Endothelial cell of umbilical vein (primary cell): ENCODE results near the gene MECP2. TPM values are rescaled to one million over a fixed set of nuclear protein-coding genes. Genes with fewer than 3 reads are reported as not detected.

ENCODE experiments used
- BruUV-seq: library from RNA; stranded (reverse); fragments of 400-500 nt; replicated peaks from 2 replicates; lab custom pipeline; 2021; lab: Mats Ljungman, UMichigan
- CTCF ChIA-PET: fragments of 300-600, 350-600 bp; sonication (Branson Sonifier 250); formaldehyde crosslinking; loops from one replicate; lab custom pipeline; 2021; ENCODE audit warnings: antibody characterized with exemption, inconsistent platforms; lab: Charles Lee
- POLR2A ChIA-PET: fragments of 300-600, 350-600 bp; sonication (Branson Sonifier 250); formaldehyde crosslinking; loops from one replicate; lab custom pipeline; 2021; ENCODE audit warnings: antibody characterized with exemption, inconsistent platforms; lab: Charles Lee
- DNase-seq: peaks from one replicate; pipeline ENCODE4 v3.0.0-alpha.2; 2011; ENCODE audit warnings: low read depth, low spot score
- FAIRE-seq: peaks from 2 replicates; lab custom pipeline; 2011; peaks lifted over from hg19 to GRCh38; lab: Jason Lieb, UNC
- H2AFZ ChIP-seq: 2 replicates; pipeline ENCODE4 v1.6.0; 2012; ENCODE audit warnings: low read depth, low read length, control low read depth, inconsistent platforms
- H3K27ac ChIP-seq: 2 replicates; pipeline ENCODE4 v1.5.1; 2011; ENCODE audit warnings: low read depth, mild to moderate bottlenecking, control low read depth, low read length, moderate library complexity; ENCODE audit not compliant: insufficient read depth
- H3K27me3 ChIP-seq, 2 experiments: 2 replicates each; pipeline versions ENCODE4 v1.6.0 to v1.6.1; 2011; ENCODE audit warnings: low read length in 2 of 2, mixed read lengths in 1 of 2; ENCODE audit not compliant: control insufficient read depth in 2 of 2, insufficient read depth in 2 of 2
- H3K36me3 ChIP-seq, 2 experiments: 2 replicates in 1 of 2; 3 replicates in 1 of 2; pipeline ENCODE4 v1.5.1; 2011; ENCODE audit warnings: low read length in 2 of 2, mild to moderate bottlenecking in 1 of 2, moderate library complexity in 1 of 2; ENCODE audit not compliant: control insufficient read depth in 2 of 2, insufficient read depth in 2 of 2; ENCODE audit errors: extremely low read depth in 1 of 2
- H3K4me1 ChIP-seq: 3 replicates; pipeline ENCODE4 v1.5.1; 2011; ENCODE audit warnings: mild to moderate bottlenecking, low read length; ENCODE audit not compliant: control insufficient read depth, insufficient read depth; ENCODE audit errors: extremely low read depth
- H3K4me2 ChIP-seq: 2 replicates; pipeline ENCODE4 v1.6.1; 2011; ENCODE audit warnings: low read length, control low read depth, mixed read lengths; ENCODE audit not compliant: insufficient read depth
- H3K4me3 ChIP-seq, 3 experiments: fragments of 200-600 bp in 1 of 3; sonication (generic), shearing (Covaris generic) in 1 of 3; replicated peaks in 1 of 3; 2 replicates each; pipeline ENCODE4 v1.5.1; 2011 to 2016; ENCODE audit warnings: control low read depth in 3 of 3, low read length in 3 of 3, mild to moderate bottlenecking in 2 of 3, inconsistent platforms in 1 of 3, low read depth in 1 of 3, moderate library complexity in 1 of 3; ENCODE audit not compliant: insufficient read depth in 1 of 3
- H3K79me2 ChIP-seq: 2 replicates; pipeline ENCODE4 v1.6.0; 2012; ENCODE audit warnings: low read length, inconsistent platforms; ENCODE audit not compliant: control insufficient read depth, insufficient read depth
- H3K9ac ChIP-seq: replicated peaks from 2 replicates; pipeline ENCODE3; 2011; ENCODE audit warnings: low read length, control low read depth; ENCODE audit not compliant: insufficient read depth; ENCODE audit errors: extremely low read depth
- H3K9me1 ChIP-seq: replicated peaks from 3 replicates; pipeline ENCODE4 v1.6.0; 2011; ENCODE audit warnings: mild to moderate bottlenecking, low read length; ENCODE audit not compliant: control insufficient read depth, insufficient read depth; ENCODE audit errors: extremely low read depth
- H3K9me3 ChIP-seq: replicated peaks from 2 replicates; pipeline ENCODE4 v1.5.1; 2012; ENCODE audit warnings: low read length, inconsistent platforms; ENCODE audit not compliant: control insufficient read depth, insufficient read depth
- H4K20me1 ChIP-seq: replicated peaks from 2 replicates; pipeline ENCODE3; 2011; ENCODE audit warnings: mild to moderate bottlenecking, low read length; ENCODE audit not compliant: control insufficient read depth, insufficient read depth; ENCODE audit errors: extremely low read depth
- EZH2 ChIP-seq: IDR thresholded peaks from 2 replicates; pipeline ENCODE4 v1.6.1; 2012; ENCODE audit warnings: borderline replicate concordance, low read depth, mild to moderate bottlenecking, moderate library complexity, low read length, inconsistent platforms; ENCODE audit not compliant: severe bottlenecking
- FOS ChIP-seq: IDR thresholded peaks from 2 replicates; pipeline ENCODE4 v1.6.1; 2011; ENCODE audit warnings: mild to moderate bottlenecking, low read length, moderate library complexity, borderline replicate concordance; ENCODE audit not compliant: insufficient read depth
- GATA2 ChIP-seq: IDR thresholded peaks from 2 replicates; pipeline ENCODE4 v1.7.0; 2011; ENCODE audit warnings: low read depth, mild to moderate bottlenecking, moderate library complexity, mixed read lengths, low read length; ENCODE audit not compliant: insufficient read length, insufficient read depth
- JUN ChIP-seq: IDR thresholded peaks from 2 replicates; pipeline ENCODE4 v1.6.1; 2011; ENCODE audit warnings: borderline replicate concordance, low read depth; ENCODE audit not compliant: insufficient read length, insufficient read depth
- MYC ChIP-seq: IDR thresholded peaks from one replicate; pipeline ENCODE4 v1.6.1; 2011; ENCODE audit warnings: mild to moderate bottlenecking, low read depth, low read length
- POLR2A ChIP-seq: IDR thresholded peaks from 2 replicates; pipeline ENCODE4 v1.6.1; 2012; ENCODE audit warnings: low read depth, mild to moderate bottlenecking, control low read depth, low read length
- POLR2AphosphoS5 ChIP-seq: IDR thresholded peaks from 2 replicates; pipeline ENCODE4 v1.6.1; 2012; ENCODE audit warnings: low read depth, mild to moderate bottlenecking, control low read depth, low read length, moderate library complexity; ENCODE audit not compliant: insufficient read depth
- dilution Hi-C: fragments of 300-500 bp; cut with MboI; formaldehyde crosslinking; loops from one replicate; pipeline ENCODE4 v1.15.0; 2019; ENCODE audit warnings: low sequenced_read_pairs; ENCODE audit not compliant: extremely low pct_ligation_motif_present
- intact Hi-C: fragments of 100-400 bp; cut with micrococcal nuclease; formaldehyde crosslinking; loops from one replicate; pipeline ENCODE4 v1.10.0; 2022
- polyA plus RNA-seq, 4 experiments: library from polyadenylated mRNA; depleted of rRNA in 3 of 4; stranded (reverse) in 3 of 4; unstranded in 1 of 4; fragments of >200 nt; gene quantifications; 2 replicates each; pipeline versions ENCODE4 v1.2.1 to v1.2.3, GENCODE V29; 2011 to 2012; ENCODE audit warnings: missing spikeins in 1 of 4
- total RNA-seq: library from RNA; stranded (reverse); gene quantifications from 2 replicates; pipeline ENCODE4 v1.2.3, GENCODE V29; 2021
- TF ChIP-seq, protein P1 (sequence below): IDR thresholded peaks from 2 replicates; pipeline ENCODE4 v1.6.1; 2011; ENCODE audit not compliant: insufficient read depth, insufficient read length
- TF ChIP-seq, protein P2 (sequence below), 2 donors: IDR thresholded peaks; 1 replicate in 1 of 2; 2 replicates in 1 of 2; pipeline ENCODE4 v1.5.1; 2011; ENCODE audit warnings: low read length in 2 of 2, mild to moderate bottlenecking in 2 of 2, moderate library complexity in 2 of 2, control low read depth in 1 of 2, inconsistent platforms in 1 of 2, low read depth in 1 of 2; ENCODE audit not compliant: insufficient read depth in 1 of 2; ENCODE audit errors: extremely low read depth in 1 of 2

Gene MECP2
- total and polyA plus RNA-seq, 2 donors (not counting 3 experiments of a cell fraction or from before 2014, with no cell fraction given) = 9.0 to 45.3 TPM

GRCh38 chrX:154092371-154092770, 5.1 kb downstream of the MECP2 start:
- Histone ChIP-seq H3K79me2 (peaks cover 76% of the 10 kb centered on the region), H3K9ac (no peak overlapping the region), H3K4me2 (no peak overlapping the region), H3K9me3 (no peaks in the 10 kb centered on the region), H4K20me1 (peaks cover 5% of the 10 kb centered on the region), H3K27me3 (no peaks in the 10 kb centered on the region), H2AFZ (no peak overlapping the region), H3K4me1 (peaks cover 24% of the 10 kb centered on the region), H3K36me3 (peaks cover 0 to 2% of the 10 kb centered on the region in 2 experiments), H3K9me1 (no peaks in the 10 kb centered on the region), H3K4me3 (no peak overlapping the region), H3K27ac (no peak overlapping the region)
- no TSS peak for BruUV-seq
- intact Hi-C loops (no loop called here), dilution Hi-C loops (no loop called here)
- no peak for DNase-seq
- ChIA-PET POLR2A (interaction anchor here (0.6 to 0.9 kb wide), 2 partner anchors 9 to 163 kb away, joined by 3 to 7 read pairs; no protein-coding TSS in a partner anchor), CTCF (interaction anchor here (1.2 kb wide), 1 partner anchor 79 kb away, joined by 4 read pairs; no protein-coding TSS in a partner anchor)
- no peak for TF ChIP-seq POLR2AphosphoS5
- no peak for TF ChIP-seq JUN
- TF ChIP-seq, protein P1, sequence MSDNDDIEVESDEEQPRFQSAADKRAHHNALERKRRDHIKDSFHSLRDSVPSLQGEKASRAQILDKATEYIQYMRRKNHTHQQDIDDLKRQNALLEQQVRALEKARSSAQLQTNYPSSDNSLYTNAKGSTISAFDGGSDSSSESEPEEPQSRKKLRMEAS = no peak
- no peak for TF ChIP-seq FOS
- no peak for TF ChIP-seq MYC
- no peak for TF ChIP-seq EZH2
- TF ChIP-seq POLR2A = no peak
- TF ChIP-seq, protein P2, sequence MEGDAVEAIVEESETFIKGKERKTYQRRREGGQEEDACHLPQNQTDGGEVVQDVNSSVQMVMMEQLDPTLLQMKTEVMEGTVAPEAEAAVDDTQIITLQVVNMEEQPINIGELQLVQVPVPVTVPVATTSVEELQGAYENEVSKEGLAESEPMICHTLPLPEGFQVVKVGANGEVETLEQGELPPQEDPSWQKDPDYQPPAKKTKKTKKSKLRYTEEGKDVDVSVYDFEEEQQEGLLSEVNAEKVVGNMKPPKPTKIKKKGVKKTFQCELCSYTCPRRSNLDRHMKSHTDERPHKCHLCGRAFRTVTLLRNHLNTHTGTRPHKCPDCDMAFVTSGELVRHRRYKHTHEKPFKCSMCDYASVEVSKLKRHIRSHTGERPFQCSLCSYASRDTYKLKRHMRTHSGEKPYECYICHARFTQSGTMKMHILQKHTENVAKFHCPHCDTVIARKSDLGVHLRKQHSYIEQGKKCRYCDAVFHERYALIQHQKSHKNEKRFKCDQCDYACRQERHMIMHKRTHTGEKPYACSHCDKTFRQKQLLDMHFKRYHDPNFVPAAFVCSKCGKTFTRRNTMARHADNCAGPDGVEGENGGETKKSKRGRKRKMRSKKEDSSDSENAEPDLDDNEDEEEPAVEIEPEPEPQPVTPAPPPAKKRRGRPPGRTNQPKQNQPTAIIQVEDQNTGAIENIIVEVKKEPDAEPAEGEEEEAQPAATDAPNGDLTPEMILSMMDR (IDR thresholded peaks at IDR 0.05; ENCODE audit: extremely low read depth in 1 of 2, insufficient read depth in 1 of 2, low read depth in 1 of 2, low read length in 2 of 2) = no peak
- TF ChIP-seq GATA2 = no peak
- FAIRE-seq = no peak
